ENCODE measurements around the gene EIF5AL1. TPM values are rescaled to one million over a fixed set of nuclear protein-coding genes. Genes with fewer than 3 reads are reported as not detected.

The EIF5AL1 gene
- total and polyA plus RNA-seq, 12 donors, result 0.10 to 1.9 (median 0.43) TPM; not detected in 3

DNA sequence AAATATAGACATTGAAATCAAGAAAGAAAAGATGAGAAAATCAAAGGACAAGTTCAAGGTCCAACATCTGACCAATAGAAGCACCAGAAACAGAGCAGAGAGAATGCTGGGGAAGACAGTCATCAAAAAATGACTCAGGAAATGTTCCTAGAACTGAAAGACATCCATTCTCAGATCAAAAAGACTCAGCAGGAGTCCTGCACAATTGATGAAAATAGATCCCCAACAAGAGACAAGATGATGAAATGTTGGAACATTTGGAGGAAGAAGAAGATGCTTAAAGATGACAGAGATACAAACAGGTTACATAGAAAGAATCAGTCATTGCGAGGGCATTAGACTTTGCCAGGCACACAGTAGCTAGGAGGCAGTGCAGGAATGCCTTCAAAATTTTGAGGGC is 30.0 kb upstream of the EIF5AL1 start:
- H3K9me3 ChIP-seq (replicated peaks in 1 of 3), result no peaks in the 10 kb centered on the region
- WGBS, 4 donors, result 89 to 96% (median 94%) methylated on average over 1 of the region's 1 CpG
- intact Hi-C loops (cut with DNase I), result no loop called here
- H3K36me3 ChIP-seq (replicated peaks in 1 of 2), result no peaks in the 10 kb centered on the region
- no peak overlapping the region for H3K27ac ChIP-seq
- no peaks in the 10 kb centered on the region for H3K27me3 ChIP-seq
- TF ChIP-seq POLR2A (IDR thresholded peaks at IDR 0.05), result no peak
- TF ChIP-seq, protein P1, sequence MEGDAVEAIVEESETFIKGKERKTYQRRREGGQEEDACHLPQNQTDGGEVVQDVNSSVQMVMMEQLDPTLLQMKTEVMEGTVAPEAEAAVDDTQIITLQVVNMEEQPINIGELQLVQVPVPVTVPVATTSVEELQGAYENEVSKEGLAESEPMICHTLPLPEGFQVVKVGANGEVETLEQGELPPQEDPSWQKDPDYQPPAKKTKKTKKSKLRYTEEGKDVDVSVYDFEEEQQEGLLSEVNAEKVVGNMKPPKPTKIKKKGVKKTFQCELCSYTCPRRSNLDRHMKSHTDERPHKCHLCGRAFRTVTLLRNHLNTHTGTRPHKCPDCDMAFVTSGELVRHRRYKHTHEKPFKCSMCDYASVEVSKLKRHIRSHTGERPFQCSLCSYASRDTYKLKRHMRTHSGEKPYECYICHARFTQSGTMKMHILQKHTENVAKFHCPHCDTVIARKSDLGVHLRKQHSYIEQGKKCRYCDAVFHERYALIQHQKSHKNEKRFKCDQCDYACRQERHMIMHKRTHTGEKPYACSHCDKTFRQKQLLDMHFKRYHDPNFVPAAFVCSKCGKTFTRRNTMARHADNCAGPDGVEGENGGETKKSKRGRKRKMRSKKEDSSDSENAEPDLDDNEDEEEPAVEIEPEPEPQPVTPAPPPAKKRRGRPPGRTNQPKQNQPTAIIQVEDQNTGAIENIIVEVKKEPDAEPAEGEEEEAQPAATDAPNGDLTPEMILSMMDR (IDR thresholded peaks at IDR 0.05), result no peak
- no peak overlapping the region for H3K4me3 ChIP-seq
- no peak for DNase-seq
- H3K4me1 ChIP-seq (replicated peaks in 1 of 2), result peaks cover 0 to under 1% of the 10 kb centered on the region in 2 donors

DNA sequence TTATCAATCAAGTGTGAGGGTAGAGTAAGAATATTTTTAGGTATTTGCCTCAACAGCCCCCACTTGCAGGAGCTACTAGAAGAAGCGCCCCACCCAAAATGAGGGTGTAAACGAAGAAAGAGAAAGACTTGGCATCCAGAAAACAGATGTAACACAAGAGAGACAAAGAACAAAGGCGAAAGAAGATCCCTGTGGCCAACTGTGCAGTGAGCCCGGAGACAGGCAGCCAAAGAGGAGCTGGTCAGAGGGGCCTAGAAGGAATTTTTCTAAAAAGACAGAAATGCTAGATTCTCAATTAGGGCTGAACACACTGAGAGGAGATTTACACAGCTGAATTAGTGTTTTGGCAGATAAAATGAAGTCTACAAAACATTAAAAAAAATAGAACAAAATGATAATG is 29.6 kb upstream of the EIF5AL1 start:
- Histone ChIP-seq H3K27ac (peak overlapping the region in 1 of 5 donors; percentile 2), H3K4me1 (replicated peaks in 1 of 2) (peaks cover 0 to 5% of the 10 kb centered on the region in 2 donors), H3K4me3 (no peak overlapping the region), H3K27me3 (no peaks in the 10 kb centered on the region), H3K36me3 (replicated peaks in 1 of 2) (no peaks in the 10 kb centered on the region), H3K9me3 (replicated peaks in 1 of 3) (no peaks in the 10 kb centered on the region)
- TF ChIP-seq, protein P1 (IDR thresholded peaks at IDR 0.05), result no peak
- TF ChIP-seq POLR2A (IDR thresholded peaks at IDR 0.05), result no peak
- intact Hi-C loops (cut with DNase I), result no loop called here
- no peak for DNase-seq
- 64 to 87% (median 77%) methylated on average over 4 of the region's 4 CpGs for WGBS, 4 donors

DNA sequence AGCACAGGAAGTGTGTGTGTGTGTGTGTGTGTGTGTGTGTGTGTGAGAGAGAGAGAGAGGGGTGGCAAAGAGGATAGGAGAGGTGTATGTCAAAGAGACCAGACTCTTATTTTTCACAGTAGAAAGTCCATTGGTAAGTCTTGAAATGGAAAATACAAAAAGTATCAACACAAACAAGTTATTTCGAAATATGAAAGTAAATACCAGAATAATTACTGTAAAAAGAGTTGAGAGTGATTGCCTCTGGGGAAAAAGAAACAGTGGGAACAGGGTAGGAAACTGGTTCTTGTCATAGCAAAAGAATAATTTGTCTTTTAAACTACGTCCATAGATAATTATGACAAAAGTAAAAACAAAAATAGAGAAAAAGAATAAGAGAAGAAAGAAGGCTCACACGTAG is 29.0 kb upstream of the EIF5AL1 start:
- Histone ChIP-seq H3K27ac (peak overlapping the region in 3 of 5 donors; percentile 6 to 70 (median 12)), H3K4me3 (no peak overlapping the region), H3K27me3 (no peaks in the 10 kb centered on the region), H3K9me3 (replicated peaks in 1 of 3) (no peaks in the 10 kb centered on the region), H3K36me3 (replicated peaks in 1 of 2) (no peaks in the 10 kb centered on the region), H3K4me1 (replicated peaks in 1 of 2) (peaks cover 0 to 9% of the 10 kb centered on the region in 2 donors)
- intact Hi-C loops (cut with DNase I), result no loop called here
- TF ChIP-seq POLR2A (IDR thresholded peaks at IDR 0.05), result no peak
- 65 to 71% (median 65%) methylated on average over 3 of the region's 3 CpGs for whole genome bisulfite sequencing, 4 donors
- no peak for DNase-seq

DNA sequence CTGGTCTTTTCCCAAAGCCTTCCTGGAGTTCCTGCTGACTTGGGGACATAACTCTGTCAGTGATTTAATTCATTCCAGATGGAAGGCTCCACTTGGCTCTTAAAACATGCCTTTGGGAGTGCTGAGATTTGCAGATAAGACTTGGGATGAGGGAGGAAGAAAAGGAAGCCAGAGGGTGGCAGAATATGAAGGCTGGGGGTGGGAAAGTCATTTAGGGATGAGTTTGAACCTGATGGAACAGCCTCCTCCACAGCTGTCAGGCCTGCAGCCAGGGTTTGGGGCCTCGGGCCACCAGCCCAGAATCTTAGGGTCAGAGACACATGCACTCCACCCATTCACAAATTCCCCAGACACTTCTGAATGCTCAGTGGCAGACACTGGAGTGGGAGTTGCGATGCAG is 28.4 kb upstream of the EIF5AL1 start:
- DNase-seq, result peak in 5 of 7 donors; percentile 37 to 78 (median 51)
- 64 to 86% (median 73%) methylated on average over 2 of the region's 2 CpGs for WGBS, 4 donors

DNA sequence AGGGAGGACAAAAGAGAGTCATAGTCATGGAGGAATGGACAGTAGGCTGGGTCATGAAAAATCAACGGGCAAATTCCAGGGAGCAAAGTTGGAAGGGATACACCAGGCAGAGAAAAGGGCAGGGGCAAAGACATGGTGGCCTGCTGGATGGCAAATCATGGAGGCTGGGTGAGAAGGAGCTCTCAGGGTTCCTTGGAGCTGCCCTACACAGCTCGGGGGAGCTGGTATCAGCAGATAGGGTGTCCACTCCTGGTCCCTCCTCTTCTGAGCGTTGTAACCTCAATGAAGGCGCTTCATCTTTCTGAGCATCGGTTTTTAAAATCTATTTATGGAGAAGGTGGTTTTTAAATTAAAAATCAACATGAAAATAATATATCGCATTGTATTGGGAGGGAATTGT is 27.9 kb upstream of the EIF5AL1 start:
- Histone ChIP-seq H3K36me3 (replicated peaks in 1 of 2) (no peaks in the 10 kb centered on the region), H3K4me1 (replicated peaks in 1 of 2) (peaks cover 0 to 9% of the 10 kb centered on the region in 2 donors), H3K27ac (peak overlapping the region in 1 of 5 donors; percentile 70), H3K9me3 (replicated peaks in 1 of 3) (no peaks in the 10 kb centered on the region), H3K4me3 (no peak overlapping the region), H3K27me3 (no peaks in the 10 kb centered on the region)
- TF ChIP-seq POLR2A (IDR thresholded peaks at IDR 0.05), result no peak
- TF ChIP-seq, protein P1 (IDR thresholded peaks at IDR 0.05), result no peak
- intact Hi-C loops (cut with DNase I), result no loop called here
- no peak for DNase-seq
- WGBS, 4 donors, result 78 to 88% (median 81%) methylated on average over 6 of the region's 6 CpGs

More for the DNA sequence above, 28.4 kb upstream of the EIF5AL1 start:
- Histone ChIP-seq H3K4me3 (no peak overlapping the region), H3K4me1 (replicated peaks in 1 of 2) (peaks cover 0 to 9% of the 10 kb centered on the region in 2 donors), H3K27ac (peak overlapping the region in 3 of 5 donors; percentile 6 to 70 (median 12)), H3K27me3 (no peaks in the 10 kb centered on the region), H3K9me3 (replicated peaks in 1 of 3) (no peaks in the 10 kb centered on the region), H3K36me3 (replicated peaks in 1 of 2) (no peaks in the 10 kb centered on the region)
- intact Hi-C loops (cut with DNase I), result no loop called here
- no peak for TF ChIP-seq POLR2A (IDR thresholded peaks at IDR 0.05)
- TF ChIP-seq, protein P1 (IDR thresholded peaks at IDR 0.05), result no peak
